Measurements from ENCODE around the gene PTPN1. TPM values are rescaled to one million over a fixed set of nuclear protein-coding genes. Genes with fewer than 3 reads are reported as not detected.
"Not testable (repeated sequence)": the region's sequence is repeated elsewhere in the genome, so short reads cannot be mapped to it uniquely, and the experiment has no call there.

The PTPN1 gene
- total and polyA plus RNA-seq, 10 of the 15 experiments (the other 5 are each of a cell fraction or from before 2014, with no cell fraction given): 15.9 to 74.7 (median 43.9) TPM

DNA sequence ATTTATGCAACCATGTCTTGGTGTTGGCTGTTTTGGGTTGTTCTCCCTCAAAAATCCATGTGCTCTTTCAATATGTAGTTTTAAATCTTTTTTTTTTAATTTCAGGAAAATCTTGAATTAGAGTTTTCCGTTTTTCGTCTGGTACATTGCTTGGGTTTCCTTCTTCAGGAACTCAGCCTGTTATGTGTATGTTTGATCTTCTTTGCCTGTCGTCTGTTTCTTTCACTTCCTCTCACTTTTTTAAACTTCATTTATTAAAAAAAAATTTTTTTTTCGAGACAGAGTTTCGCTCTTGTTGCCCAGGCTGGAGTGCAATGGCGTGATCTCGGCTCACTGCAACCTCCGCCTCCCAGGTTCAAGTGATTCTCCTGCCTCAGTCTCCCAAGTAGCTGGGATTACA lies 29.6 kb downstream of the PTPN1 start:
- ChIA-PET SMC1A (ENCODE audit: uncharacterized antibody, unreplicated experiment) (interaction anchor here (73.1 to 95.1 kb wide), 2 partner anchors 6 to 31 kb away, joined by 2799 read pairs; partner anchors contain the start of gene PTPN1), POLR2A (interaction anchor here (1.1 to 5.2 kb wide), 5 partner anchors 9 to 27 kb away, joined by 3 to 44 read pairs (median 9); partner anchors contain the start of gene PTPN1), CTCF (interaction anchor here (0.6 to 3.7 kb wide), 9 partner anchors 9 to 36 kb away, joined by 3 to 14 read pairs (median 4); no protein-coding TSS in a partner anchor), RAD21 (ENCODE audit: unreplicated experiment) (interaction anchor here (2.5 kb wide), 1 partner anchor 28 kb away, joined by 10 read pairs; no protein-coding TSS in a partner anchor)
- FAIRE-seq; DNase-seq (ENCODE audit: low read depth, low spot score); in situ Hi-C loops (cut with MboI); H2AFZ ChIP-seq (ENCODE audit: control insufficient read depth, low read depth, low read length); H3K27me3 ChIP-seq (replicated peaks in 1 of 2; ENCODE audit: control insufficient read depth in 2 of 2, insufficient read depth in 2 of 2, low read length in 1 of 2); H4K20me1 ChIP-seq (ENCODE audit: control insufficient read depth, insufficient read depth); ATAC-seq; H3K36me3 ChIP-seq (ENCODE audit: control insufficient read depth in 2 of 2, insufficient read depth in 2 of 2, low read length in 1 of 2); H3K9ac ChIP-seq (ENCODE audit: control insufficient read depth, insufficient read depth, low read length); BruUV-seq (replicated peaks): not testable (repeated sequence)
- Histone ChIP-seq H3K4me3 (0 out of 2 replicates have a peak overlapping the region, but pooled peaks have one; percentile 10), H3K79me2 (ENCODE audit: control insufficient read depth, insufficient read depth, low read length) (peaks cover 88% of the 10 kb centered on the region), H3K9me3 (replicated peaks; ENCODE audit: control insufficient read depth, insufficient read depth, low read length) (peaks cover 13% of the 10 kb centered on the region; the same call in 2 of the 3 replicates), H3K4me1 (ENCODE audit: control insufficient read depth, insufficient read depth, low read length) (peaks cover 55% of the 10 kb centered on the region), H3K4me2 (ENCODE audit: control insufficient read depth, insufficient read depth) (peak overlapping the region; percentile 54; the same call in 1 of the 2 replicates), H3K27ac (ENCODE audit: control insufficient read depth, insufficient read depth) (peak overlapping the region; percentile 78; the same call in 1 of the 2 replicates)
- WGBS (ENCODE audit: insufficient coverage, insufficient replicate concordance, low lambda C conversion rate, missing lambda C conversion rate): 17% methylated on average over 8 of the region's 8 CpGs
- intact Hi-C loops (cut with micrococcal nuclease; ENCODE audit: unreplicated experiment): loop anchor here (2.0 kb wide), 1 partner anchor 23 kb away; no protein-coding TSS in a partner anchor
- TF ChIP-seq ZNF24 (IDR thresholded peaks at IDR 0.05): peak; percentile 53; the same call in 1 of the 2 replicates
- peak in 1 of 2 experiments; percentile 60; a peak in 1 of 4 replicates for TF ChIP-seq ETV6 (conservative IDR thresholded peaks at IDR 0.05 in 1 of 2, IDR thresholded peaks at IDR 0.05 in 1 of 2; ENCODE audit: borderline replicate concordance in 1 of 2, low read depth in 1 of 2)
- TF ChIP-seq NBN (IDR thresholded peaks at IDR 0.05): peak; percentile 63
- peak; percentile 96 for TF ChIP-seq CBX5 (IDR thresholded peaks at IDR 0.05; ENCODE audit: low read depth)
- TF ChIP-seq BCL11A (IDR thresholded peaks at IDR 0.05; ENCODE audit: low read depth, low read length): 0 out of 2 replicates have a peak, but pooled peaks have one; percentile 21
- TF ChIP-seq ZNF384 (IDR thresholded peaks at IDR 0.05; ENCODE audit: borderline replicate concordance, low read depth, low read length): peak; percentile 61
- TF ChIP-seq, protein P1, sequence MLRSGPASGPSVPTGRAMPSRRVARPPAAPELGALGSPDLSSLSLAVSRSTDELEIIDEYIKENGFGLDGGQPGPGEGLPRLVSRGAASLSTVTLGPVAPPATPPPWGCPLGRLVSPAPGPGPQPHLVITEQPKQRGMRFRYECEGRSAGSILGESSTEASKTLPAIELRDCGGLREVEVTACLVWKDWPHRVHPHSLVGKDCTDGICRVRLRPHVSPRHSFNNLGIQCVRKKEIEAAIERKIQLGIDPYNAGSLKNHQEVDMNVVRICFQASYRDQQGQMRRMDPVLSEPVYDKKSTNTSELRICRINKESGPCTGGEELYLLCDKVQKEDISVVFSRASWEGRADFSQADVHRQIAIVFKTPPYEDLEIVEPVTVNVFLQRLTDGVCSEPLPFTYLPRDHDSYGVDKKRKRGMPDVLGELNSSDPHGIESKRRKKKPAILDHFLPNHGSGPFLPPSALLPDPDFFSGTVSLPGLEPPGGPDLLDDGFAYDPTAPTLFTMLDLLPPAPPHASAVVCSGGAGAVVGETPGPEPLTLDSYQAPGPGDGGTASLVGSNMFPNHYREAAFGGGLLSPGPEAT (IDR thresholded peaks at IDR 0.05; ENCODE audit: low read depth): peak; percentile 48; the same call in 1 of the 2 replicates
- peak; percentile 58; the same call in 1 of the 2 replicates for TF ChIP-seq NFXL1 (IDR thresholded peaks at IDR 0.05; ENCODE audit: borderline replicate concordance)
- peak; percentile 34 for TF ChIP-seq KLF5 (IDR thresholded peaks at IDR 0.05; ENCODE audit: partially characterized antibody)
- 0 out of 2 replicates have a peak, but pooled peaks have one; percentile 45 for TF ChIP-seq TCF7 (IDR thresholded peaks at IDR 0.05; ENCODE audit: borderline replicate concordance)
- TF ChIP-seq RUNX3 (IDR thresholded peaks at IDR 0.05; ENCODE audit: low read length): 0 out of 2 replicates have a peak, but pooled peaks have one; percentile 12
- peak; percentile 76; the same call in 1 of the 2 replicates for TF ChIP-seq SPI1 (IDR thresholded peaks at IDR 0.05; ENCODE audit: borderline replicate concordance, insufficient read depth, low read depth, low read length)
- TF ChIP-seq CREB1 (IDR thresholded peaks at IDR 0.05; ENCODE audit: low read depth): 0 out of 2 replicates have a peak, but pooled peaks have one; percentile 16
- TF ChIP-seq, protein P2, sequence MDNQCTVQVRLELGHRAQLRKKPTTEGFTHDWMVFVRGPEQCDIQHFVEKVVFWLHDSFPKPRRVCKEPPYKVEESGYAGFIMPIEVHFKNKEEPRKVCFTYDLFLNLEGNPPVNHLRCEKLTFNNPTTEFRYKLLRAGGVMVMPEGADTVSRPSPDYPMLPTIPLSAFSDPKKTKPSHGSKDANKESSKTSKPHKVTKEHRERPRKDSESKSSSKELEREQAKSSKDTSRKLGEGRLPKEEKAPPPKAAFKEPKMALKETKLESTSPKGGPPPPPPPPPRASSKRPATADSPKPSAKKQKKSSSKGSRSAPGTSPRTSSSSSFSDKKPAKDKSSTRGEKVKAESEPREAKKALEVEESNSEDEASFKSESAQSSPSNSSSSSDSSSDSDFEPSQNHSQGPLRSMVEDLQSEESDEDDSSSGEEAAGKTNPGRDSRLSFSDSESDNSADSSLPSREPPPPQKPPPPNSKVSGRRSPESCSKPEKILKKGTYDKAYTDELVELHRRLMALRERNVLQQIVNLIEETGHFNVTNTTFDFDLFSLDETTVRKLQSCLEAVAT (IDR thresholded peaks at IDR 0.05): peak; percentile 56; the same call in 1 of the 2 replicates
- TF ChIP-seq, protein P3, sequence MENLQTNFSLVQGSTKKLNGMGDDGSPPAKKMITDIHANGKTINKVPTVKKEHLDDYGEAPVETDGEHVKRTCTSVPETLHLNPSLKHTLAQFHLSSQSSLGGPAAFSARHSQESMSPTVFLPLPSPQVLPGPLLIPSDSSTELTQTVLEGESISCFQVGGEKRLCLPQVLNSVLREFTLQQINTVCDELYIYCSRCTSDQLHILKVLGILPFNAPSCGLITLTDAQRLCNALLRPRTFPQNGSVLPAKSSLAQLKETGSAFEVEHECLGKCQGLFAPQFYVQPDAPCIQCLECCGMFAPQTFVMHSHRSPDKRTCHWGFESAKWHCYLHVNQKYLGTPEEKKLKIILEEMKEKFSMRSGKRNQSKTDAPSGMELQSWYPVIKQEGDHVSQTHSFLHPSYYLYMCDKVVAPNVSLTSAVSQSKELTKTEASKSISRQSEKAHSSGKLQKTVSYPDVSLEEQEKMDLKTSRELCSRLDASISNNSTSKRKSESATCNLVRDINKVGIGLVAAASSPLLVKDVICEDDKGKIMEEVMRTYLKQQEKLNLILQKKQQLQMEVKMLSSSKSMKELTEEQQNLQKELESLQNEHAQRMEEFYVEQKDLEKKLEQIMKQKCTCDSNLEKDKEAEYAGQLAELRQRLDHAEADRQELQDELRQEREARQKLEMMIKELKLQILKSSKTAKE (IDR thresholded peaks at IDR 0.05; ENCODE audit: low read depth, poor library complexity, severe bottlenecking): peak; percentile 44
- TF ChIP-seq, protein P4, sequence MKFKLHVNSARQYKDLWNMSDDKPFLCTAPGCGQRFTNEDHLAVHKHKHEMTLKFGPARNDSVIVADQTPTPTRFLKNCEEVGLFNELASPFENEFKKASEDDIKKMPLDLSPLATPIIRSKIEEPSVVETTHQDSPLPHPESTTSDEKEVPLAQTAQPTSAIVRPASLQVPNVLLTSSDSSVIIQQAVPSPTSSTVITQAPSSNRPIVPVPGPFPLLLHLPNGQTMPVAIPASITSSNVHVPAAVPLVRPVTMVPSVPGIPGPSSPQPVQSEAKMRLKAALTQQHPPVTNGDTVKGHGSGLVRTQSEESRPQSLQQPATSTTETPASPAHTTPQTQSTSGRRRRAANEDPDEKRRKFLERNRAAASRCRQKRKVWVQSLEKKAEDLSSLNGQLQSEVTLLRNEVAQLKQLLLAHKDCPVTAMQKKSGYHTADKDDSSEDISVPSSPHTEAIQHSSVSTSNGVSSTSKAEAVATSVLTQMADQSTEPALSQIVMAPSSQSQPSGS (IDR thresholded peaks at IDR 0.05; ENCODE audit: low read length): peak; percentile 34; the same call in 1 of the 2 replicates
- peak; percentile 17 to 62; a peak in 2 of 4 replicates for TF ChIP-seq IKZF2 (IDR thresholded peaks at IDR 0.05)

Data from GM12878 (cell line).